ENCODE measurements around the gene SPANXC.
"Not testable (repeated sequence)": the region's sequence is repeated elsewhere in the genome, so short reads cannot be mapped to it uniquely, and the experiment has no call there.

The SPANXC gene, protein sequence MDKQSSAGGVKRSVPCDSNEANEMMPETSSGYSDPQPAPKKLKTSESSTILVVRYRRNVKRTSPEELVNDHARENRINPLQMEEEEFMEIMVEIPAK

GRCh38 chrX:141242417-141242816 is at the start of gene SPANXC:
Gene SPANXC (minus strand): TSS chrX:141242517. CDS start chrX:141242457, 60 bp downstream.
- not testable (repeated sequence) for DNase-seq

- no peak for DNase-seq
Observed at GRCh38 chrX:141279476-141279875, 37.2 kb upstream of the SPANXC start.

DNA sequence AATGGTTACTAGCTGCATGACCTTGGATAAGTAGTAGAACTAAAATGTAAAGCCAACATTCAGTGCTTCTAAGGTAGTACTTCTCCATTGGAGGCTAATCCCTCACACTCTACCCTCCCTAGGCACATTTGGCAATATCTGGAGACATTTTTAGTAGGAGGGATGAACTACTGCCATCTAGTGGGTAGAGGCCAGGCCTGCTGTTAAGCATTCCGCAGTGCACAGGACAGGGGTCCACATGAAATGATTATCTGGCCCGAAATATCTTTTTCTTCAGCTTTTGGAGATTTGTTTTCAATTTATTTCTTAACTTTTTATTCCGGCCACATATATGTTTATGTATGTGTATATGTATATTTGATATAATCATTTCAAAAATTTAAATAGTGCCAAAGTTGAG is 36.0 kb upstream of the SPANXC start:
- DNase-seq = peak; percentile 0

DNA sequence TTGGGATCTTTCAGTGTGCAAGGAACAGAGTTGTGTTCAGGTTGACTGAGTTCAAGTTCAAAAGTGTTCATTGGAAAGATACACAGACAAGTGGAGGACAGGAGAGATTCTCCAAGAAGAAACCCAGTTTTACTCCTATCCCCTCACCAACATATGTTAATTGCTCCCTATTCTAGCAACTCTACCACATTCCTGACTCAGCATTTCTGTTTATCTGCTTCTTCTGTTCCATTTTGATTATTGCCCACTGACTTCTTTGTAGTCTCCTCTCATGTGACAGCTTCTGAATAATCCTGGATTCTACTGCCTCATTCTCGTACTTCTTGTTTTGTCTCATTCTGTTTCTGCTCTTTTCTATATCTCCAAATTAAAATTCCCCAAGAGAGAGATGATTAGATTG is 15.8 kb upstream of the SPANXC start:
- no peak for DNase-seq

DNA sequence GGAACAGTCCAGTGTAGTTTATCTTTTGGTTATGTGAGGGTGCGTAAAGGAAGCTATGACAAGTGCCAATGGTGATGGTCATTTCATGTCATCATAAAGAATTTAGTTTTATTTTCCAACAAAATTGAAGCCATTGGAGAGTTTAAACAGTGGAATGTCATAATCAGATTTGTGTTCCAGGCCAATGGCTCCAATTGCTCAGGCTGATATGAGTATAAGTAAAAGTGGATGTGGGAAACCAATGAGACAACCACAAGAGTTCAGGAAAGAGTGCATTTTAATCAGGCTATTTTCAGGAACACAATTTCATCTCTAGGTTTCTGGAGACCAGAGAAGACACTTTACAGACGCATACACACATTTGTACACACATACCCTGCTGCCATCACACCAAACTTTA is 20.7 kb downstream of the SPANXC start:
- no peak for DNase-seq

- DNase-seq = no peak
Observed at GRCh38 chrX:141220342-141221008, 21.8 kb downstream of the SPANXC start.

GRCh38 chrX:141214196-141214595 is 28.1 kb downstream of the SPANXC start:
- DNase-seq = no peak

GRCh38 chrX:141201962-141202361 is 40.4 kb downstream of the SPANXC start:
- DNase-seq = no peak
